Spleen (tissue), 13 donors: ENCODE measurements around the gene ECM1. TPM values are rescaled to one million over a fixed set of nuclear protein-coding genes. Genes with fewer than 3 reads are reported as not detected.

Experiments
- DNase-seq: peaks from one replicate; pipeline ENCODE4 v3.0.0-alpha.2; 2020
- H3K27ac ChIP-seq, 8 donors: fragments of 200-600 bp; sonication (generic) in 7 of 8; 1 replicate in 4 of 8; 2 replicates in 4 of 8; pipeline versions ENCODE4 v1.5.0 to v1.8.0; 2016 to 2021; ENCODE audit warnings: inconsistent platforms in 4 of 8, mild to moderate bottlenecking in 4 of 8, moderate library complexity in 1 of 8
- H3K27me3 ChIP-seq, 7 donors: fragments of 200-600 bp; sonication (generic) in 6 of 7; replicated peaks in 1 of 7; 1 replicate in 4 of 7; 2 replicates in 3 of 7; pipeline versions ENCODE4 v1.5.0 to v1.8.0; 2016 to 2021; ENCODE audit warnings: inconsistent platforms in 3 of 7, mild to moderate bottlenecking in 1 of 7
- H3K36me3 ChIP-seq, 6 donors: fragments of 200-600 bp; sonication (generic) in 5 of 6; 1 replicate in 4 of 6; 2 replicates in 2 of 6; pipeline versions ENCODE4 v1.5.0 to v1.8.0; 2016 to 2021; ENCODE audit warnings: inconsistent platforms in 2 of 6
- H3K4me1 ChIP-seq, 6 donors: fragments of 200-600 bp; sonication (generic) in 5 of 6; 1 replicate in 3 of 6; 2 replicates in 3 of 6; pipeline versions ENCODE4 v1.5.0 to v1.8.0; 2016 to 2021; ENCODE audit warnings: inconsistent platforms in 3 of 6
- H3K4me3 ChIP-seq, 8 donors: fragments of 200-600 bp; sonication (generic) in 7 of 8; 1 replicate in 4 of 8; 2 replicates in 4 of 8; pipeline versions ENCODE4 v1.5.0 to v1.8.0; 2016 to 2021; ENCODE audit warnings: inconsistent platforms in 4 of 8, mild to moderate bottlenecking in 4 of 8, moderate library complexity in 2 of 8
- H3K9me3 ChIP-seq, 8 donors: fragments of 200-600 bp; sonication (generic) in 7 of 8; 1 replicate in 4 of 8; 2 replicates in 4 of 8; pipeline versions ENCODE4 v1.5.0 to v1.8.0; 2016 to 2021; ENCODE audit warnings: inconsistent platforms in 4 of 8
- POLR2A ChIP-seq, 3 donors: fragments of 450-650 bp; IDR thresholded peaks; one replicate each; pipeline ENCODE4 v1.5.1; 2017; ENCODE audit warnings: antibody characterized with exemption in 3 of 3, mild to moderate bottlenecking in 1 of 3
- POLR2AphosphoS5 ChIP-seq, 3 donors: sonication (generic); formaldehyde crosslinking; IDR thresholded peaks; one replicate each; pipeline ENCODE4 v1.5.1; 2017; ENCODE audit warnings: antibody characterized with exemption in 3 of 3
- WGBS, 5 donors: extraction: QIAGEN DNeasy Blood & Tissue Kit in 3 of 5; methylation state at CpG; one replicate each; pipeline versions ENCODE4 v1.1.5 to v1.1.7; 2013 to 2018; 5-methylcytosine and 5-hydroxymethylcytosine counted together
- intact Hi-C: fragments of 100-400 bp; cut with DNase I; formaldehyde crosslinking; loops from one replicate; pipeline ENCODE4 v1.15.0; 2023; ENCODE audit warnings: low total_unique reads
- long read RNA-seq, 2 donors: transcript quantifications; one replicate each; lab custom pipeline, GENCODE V29; 2026
- polyA plus RNA-seq, 3 donors: library from polyadenylated mRNA; stranded (reverse); fragments of 200-250 nt; gene quantifications; one replicate each; pipeline ENCODE4 v1.2.1, GENCODE V29; 2013
- total RNA-seq, 7 donors: library from RNA; depleted of rRNA in 3 of 7; stranded (reverse); fragments of >200 nt in 3 of 7; fragmentation: NEBNext Ultra II Directional in 4 of 7; extraction: Animal tissue kit (Norgen Biotek cat#: 25700) in 4 of 7; gene quantifications; one replicate each; pipeline versions ENCODE4 v1.1.0 to v1.2.1, GENCODE V29; 2016 to 2021
- TF ChIP-seq, protein P1 (sequence below), 11 experiments: fragments of 200-600 bp in 7 of 11; fragments of 450-650 bp in 4 of 11; sonication (generic) in 4 of 11; IDR thresholded peaks in 8 of 11; conservative IDR thresholded peaks in 3 of 11; 1 replicate in 7 of 11; 2 replicates in 4 of 11; pipeline versions ENCODE4 v1.4.0 to v1.8.0; 2016 to 2021; ENCODE audit warnings: antibody characterized with exemption in 11 of 11, inconsistent platforms in 4 of 11, mild to moderate bottlenecking in 1 of 11
- donor health status: healthy with polysubstance abuse.
- donor health status: DM: no; HTN: no; CAD: no; lungs with moderate emphysema.
- donor health status: DM: no; HTN: no; CAD: no.
- donor health status: Bipolar disorder and iron deficiency.
- donor health status: healthy.
- donor health status: DM: no; HTN: no; CAD: no.
- donor health status: DM: yes; HTN: yes; CAD: no.

Gene ECM1
- total RNA-seq (10 to 100 TPM in 5 of 7 donors, 1 to 10 TPM in 2; 6.6 to 16.5 (median 13.6) TPM), polyA plus RNA-seq (1 to 10 TPM; 2.7 to 6.8 (median 6.4) TPM)
- long read RNA-seq, donor 1, partial matches to known transcripts, result 0 of 4 reads
- long read RNA-seq, donor 1, other reads (novel, unspliced or antisense), result 0 of 4 reads
- long read RNA-seq, donor 2, partial matches to known transcripts, result 0 of 3 reads
- long read RNA-seq, donor 2, other reads (novel, unspliced or antisense), result 0 of 3 reads

DNA sequence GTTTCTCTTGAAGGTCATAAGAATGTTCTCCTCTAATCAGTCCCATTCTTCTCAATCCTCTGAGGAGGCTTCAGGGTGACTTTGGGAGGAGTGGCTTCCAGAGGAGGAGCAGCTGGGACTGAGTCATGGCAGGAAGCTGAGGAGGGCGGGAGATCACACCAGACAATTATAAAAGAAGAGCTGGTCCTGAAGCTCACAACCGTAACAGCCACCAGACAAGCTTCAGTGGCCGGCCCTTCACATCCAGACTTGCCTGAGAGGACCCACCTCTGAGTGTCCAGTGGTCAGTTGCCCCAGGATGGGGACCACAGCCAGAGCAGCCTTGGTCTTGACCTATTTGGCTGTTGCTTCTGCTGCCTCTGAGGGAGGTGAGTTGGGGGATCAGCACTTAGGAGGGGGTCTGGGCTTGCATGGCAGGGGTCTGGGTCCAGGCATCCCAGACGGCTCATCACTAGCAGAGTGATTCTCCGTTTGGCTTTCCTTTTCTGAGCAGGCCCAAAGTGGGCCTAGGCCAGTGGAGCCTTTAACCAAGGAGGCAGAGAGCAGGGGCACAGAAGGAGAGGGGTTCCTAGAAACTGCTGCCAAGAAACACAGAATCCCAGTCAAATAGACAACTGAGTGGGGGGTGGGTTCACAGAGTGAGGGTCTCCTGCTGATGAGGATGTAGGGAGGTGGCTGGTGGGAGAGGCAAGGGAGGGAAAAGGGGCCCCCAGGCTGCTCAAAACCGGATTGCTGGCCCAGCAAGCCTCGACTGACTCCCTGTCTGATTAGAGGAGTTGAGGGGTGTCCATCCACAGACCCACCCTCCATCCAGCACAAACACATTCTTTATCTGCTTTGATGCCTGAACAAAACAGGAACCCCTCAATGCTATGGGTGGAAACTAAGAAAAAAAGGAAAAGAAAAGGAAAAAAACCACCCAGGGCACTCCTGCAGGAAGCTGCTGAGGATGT lies at the start of gene ECM1:
Gene ECM1 (plus strand): TSS at position 198 of the 953 bp plus-strand sequence. CDS start 101 bp downstream, at position 299.
- intact Hi-C loops, result no loop called here
- Histone ChIP-seq H3K9me3 (no peaks in the 10 kb centered on the region), H3K4me3 (peak within 1 kb of the TSS in 2 of 8 donors; percentile 14 to 16), H3K36me3 (peaks cover 0 to 64% (median 31%) of the 10 kb centered on the region in 6 donors), H3K27me3 (no peaks in the 10 kb centered on the region), H3K27ac (peak within 1 kb of the TSS in 7 of 8 donors; percentile 13 to 71 (median 57)), H3K4me1 (peaks cover 0 to 18% (median 0%) of the 10 kb centered on the region in 6 donors)
- TF ChIP-seq, protein P1, sequence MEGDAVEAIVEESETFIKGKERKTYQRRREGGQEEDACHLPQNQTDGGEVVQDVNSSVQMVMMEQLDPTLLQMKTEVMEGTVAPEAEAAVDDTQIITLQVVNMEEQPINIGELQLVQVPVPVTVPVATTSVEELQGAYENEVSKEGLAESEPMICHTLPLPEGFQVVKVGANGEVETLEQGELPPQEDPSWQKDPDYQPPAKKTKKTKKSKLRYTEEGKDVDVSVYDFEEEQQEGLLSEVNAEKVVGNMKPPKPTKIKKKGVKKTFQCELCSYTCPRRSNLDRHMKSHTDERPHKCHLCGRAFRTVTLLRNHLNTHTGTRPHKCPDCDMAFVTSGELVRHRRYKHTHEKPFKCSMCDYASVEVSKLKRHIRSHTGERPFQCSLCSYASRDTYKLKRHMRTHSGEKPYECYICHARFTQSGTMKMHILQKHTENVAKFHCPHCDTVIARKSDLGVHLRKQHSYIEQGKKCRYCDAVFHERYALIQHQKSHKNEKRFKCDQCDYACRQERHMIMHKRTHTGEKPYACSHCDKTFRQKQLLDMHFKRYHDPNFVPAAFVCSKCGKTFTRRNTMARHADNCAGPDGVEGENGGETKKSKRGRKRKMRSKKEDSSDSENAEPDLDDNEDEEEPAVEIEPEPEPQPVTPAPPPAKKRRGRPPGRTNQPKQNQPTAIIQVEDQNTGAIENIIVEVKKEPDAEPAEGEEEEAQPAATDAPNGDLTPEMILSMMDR (IDR thresholded peaks at IDR 0.05 in 8 of 11, conservative IDR thresholded peaks at IDR 0.05 in 3 of 11), result no peak
- TF ChIP-seq POLR2AphosphoS5 (IDR thresholded peaks at IDR 0.05), result peak in 1 of 3 donors; percentile 23
- 60 to 72% (median 66%) methylated on average over 5 to 7 of the region's 7 CpGs for WGBS, 5 donors
- peak; percentile 47 for DNase-seq

DNA sequence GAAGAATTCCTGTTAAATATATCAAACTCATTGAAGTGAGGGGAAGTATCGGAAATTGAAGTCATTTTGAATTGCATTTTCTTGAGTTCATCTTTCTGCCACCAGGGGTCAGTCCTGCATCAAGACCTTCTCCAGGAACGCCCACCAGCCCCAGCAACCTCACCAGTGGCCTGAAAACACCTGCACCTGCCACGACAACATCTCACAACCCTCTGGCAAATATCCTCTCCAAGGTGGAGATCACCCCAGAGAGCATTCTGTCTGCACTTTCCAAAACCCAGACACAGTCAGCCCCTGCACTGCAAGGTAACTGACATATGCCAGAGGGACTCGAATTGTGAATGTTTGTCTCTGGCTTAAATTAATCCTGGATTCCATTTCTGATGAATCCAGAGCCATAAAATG lies 43.5 kb upstream of the ECM1 start:
- intact Hi-C loops, result loop anchor here (5.0 kb wide), 1 partner anchor 68 kb away; no protein-coding TSS in a partner anchor
- DNase-seq, result peak; percentile 82
- Histone ChIP-seq H3K9me3 (no peaks in the 10 kb centered on the region), H3K36me3 (peaks cover 3 to 98% (median 64%) of the 10 kb centered on the region in 6 donors), H3K4me3 (no peak overlapping the region), H3K27ac (no peak overlapping the region), H3K27me3 (no peaks in the 10 kb centered on the region), H3K4me1 (peaks cover 0 to 5% (median 2%) of the 10 kb centered on the region in 6 donors)
- TF ChIP-seq POLR2AphosphoS5 (IDR thresholded peaks at IDR 0.05) (peak in 1 of 3 donors; percentile 9), POLR2A (IDR thresholded peaks at IDR 0.05) (no peak)
- TF ChIP-seq, protein P1 (IDR thresholded peaks at IDR 0.05 in 8 of 11, conservative IDR thresholded peaks at IDR 0.05 in 3 of 11), result peak; percentile 54 to 82 (median 74)
- 36 to 49% (median 47%) methylated on average over 4 of the region's 4 CpGs for WGBS, 5 donors

GRCh38 chr1:150466964-150467363 lies 40.9 kb upstream of the ECM1 start:
- no peak for DNase-seq
- Histone ChIP-seq H3K27me3 (no peaks in the 10 kb centered on the region), H3K4me3 (no peak overlapping the region), H3K27ac (no peak overlapping the region), H3K36me3 (peaks cover 0 to 97% (median 62%) of the 10 kb centered on the region in 6 donors), H3K4me1 (peaks cover 0 to 5% (median 2%) of the 10 kb centered on the region in 6 donors), H3K9me3 (no peaks in the 10 kb centered on the region)
- intact Hi-C loops, result no loop called here
- TF ChIP-seq POLR2A (IDR thresholded peaks at IDR 0.05) (no peak), POLR2AphosphoS5 (IDR thresholded peaks at IDR 0.05) (no peak)
- TF ChIP-seq, protein P1 (IDR thresholded peaks at IDR 0.05 in 8 of 11, conservative IDR thresholded peaks at IDR 0.05 in 3 of 11), result no peak
